CD14-positive monocyte (primary cell): ENCODE results near the gene ZNF341. TPM values are rescaled to one million over a fixed set of nuclear protein-coding genes. Genes with fewer than 3 reads are reported as not detected.
A peak's percentile ranks its signal among the peaks of the same experiment; 100 is the strongest.

ENCODE experiments used
- DNase-seq, 3 donors: peaks; one replicate each; pipeline ENCODE4 v3.0.0-alpha.2; 2011 to 2022
- H2AFZ ChIP-seq: 2 replicates; pipeline ENCODE4 v1.6.0; 2012; ENCODE audit warnings: mild to moderate bottlenecking, low read depth, low read length, inconsistent platforms; ENCODE audit not compliant: insufficient read depth, poor library complexity, severe bottlenecking
- H3K27ac ChIP-seq, 2 donors: 1 replicate in 1 of 2; 2 replicates in 1 of 2; pipeline ENCODE4 v1.5.1; 2012 to 2013; ENCODE audit warnings: low read length in 2 of 2, control low read depth in 1 of 2, inconsistent platforms in 1 of 2, low read depth in 1 of 2, mild to moderate bottlenecking in 1 of 2
- H3K27me3 ChIP-seq, 2 donors: one replicate each; pipeline versions ENCODE4 v1.6.0 to v1.6.1; 2011 to 2013; ENCODE audit warnings: low read length in 2 of 2; ENCODE audit not compliant: control insufficient read depth in 2 of 2, insufficient read depth in 2 of 2
- H3K36me3 ChIP-seq, 2 donors: replicated peaks in 1 of 2; 1 replicate in 1 of 2; 2 replicates in 1 of 2; pipeline versions ENCODE4 v1.5.1 to v1.6.1; 2012 to 2013; ENCODE audit warnings: low read length in 2 of 2, control low read depth in 1 of 2, inconsistent platforms in 1 of 2, mild to moderate bottlenecking in 1 of 2; ENCODE audit not compliant: insufficient read depth in 2 of 2, control insufficient read depth in 1 of 2
- H3K4me1 ChIP-seq, 2 donors: 1 replicate in 1 of 2; 2 replicates in 1 of 2; pipeline versions ENCODE4 v1.5.1 to v1.6.1; 2012 to 2013; ENCODE audit warnings: low read length in 2 of 2, control low read depth in 1 of 2, inconsistent platforms in 1 of 2, mild to moderate bottlenecking in 1 of 2, moderate library complexity in 1 of 2; ENCODE audit not compliant: insufficient read depth in 2 of 2, control insufficient read depth in 1 of 2
- H3K4me2 ChIP-seq: replicated peaks from 2 replicates; pipeline ENCODE3; 2012; ENCODE audit warnings: low read length, moderate library complexity, mild to moderate bottlenecking; ENCODE audit not compliant: poor library complexity, severe bottlenecking; ENCODE audit errors: extremely low read depth
- H3K4me3 ChIP-seq, 3 experiments: fragments of 200-600 bp in 1 of 3; sonication (generic) in 1 of 3; replicated peaks in 1 of 3; 1 replicate in 2 of 3; 2 replicates in 1 of 3; pipeline ENCODE4 v1.5.1; 2011 to 2013; ENCODE audit warnings: low read length in 3 of 3, mild to moderate bottlenecking in 3 of 3, control low read depth in 2 of 3, low read depth in 2 of 3, inconsistent platforms in 1 of 3, moderate library complexity in 1 of 3
- H3K79me2 ChIP-seq: 2 replicates; pipeline ENCODE4 v1.6.0; 2012; ENCODE audit warnings: mild to moderate bottlenecking, control low read depth, inconsistent platforms, low read length, moderate library complexity; ENCODE audit not compliant: insufficient read depth
- H3K9ac ChIP-seq: 2 replicates; pipeline ENCODE4 v1.6.0; 2017; ENCODE audit warnings: low read length, mild to moderate bottlenecking; ENCODE audit not compliant: insufficient read depth, poor library complexity, severe bottlenecking
- H3K9me3 ChIP-seq, 2 donors: replicated peaks in 1 of 2; 1 replicate in 1 of 2; 2 replicates in 1 of 2; pipeline versions ENCODE4 v1.5.1 to v1.6.1; 2012 to 2013; ENCODE audit warnings: low read length in 2 of 2, control low read depth in 1 of 2; ENCODE audit not compliant: control insufficient read depth in 1 of 2, insufficient read depth in 1 of 2
- H4K20me1 ChIP-seq: 2 replicates; pipeline ENCODE4 v1.6.0; 2012; ENCODE audit warnings: mild to moderate bottlenecking, low read length, control low read depth, moderate library complexity; ENCODE audit not compliant: insufficient read depth
- H3K27ac Mint-ChIP-seq, 7 donors: one replicate each; pipeline ENCODE4 v1.8.0; 2020; ENCODE audit warnings: mild to moderate bottlenecking in 7 of 7, mixed read lengths in 7 of 7, moderate library complexity in 6 of 7, inconsistent platforms in 2 of 7
- H3K27me3 Mint-ChIP-seq, 3 donors: one replicate each; pipeline ENCODE4 v1.8.0; 2021 to 2022; ENCODE audit warnings: low read depth in 3 of 3, mild to moderate bottlenecking in 3 of 3, mixed read lengths in 3 of 3, moderate library complexity in 3 of 3, inconsistent platforms in 1 of 3
- H3K36me3 Mint-ChIP-seq, 2 donors: one replicate each; pipeline ENCODE4 v1.8.0; 2020; ENCODE audit warnings: mixed read lengths in 2 of 2, inconsistent platforms in 1 of 2, mild to moderate bottlenecking in 1 of 2
- H3K4me1 Mint-ChIP-seq: one replicate; pipeline ENCODE4 v1.8.0; 2020; ENCODE audit warnings: mild to moderate bottlenecking, mixed read lengths
- H3K4me3 Mint-ChIP-seq, 2 donors: one replicate each; pipeline ENCODE4 v1.8.0; 2020; ENCODE audit warnings: mild to moderate bottlenecking in 2 of 2, mixed read lengths in 2 of 2, moderate library complexity in 1 of 2
- H3K9me3 Mint-ChIP-seq, 7 donors: one replicate each; pipeline ENCODE4 v1.8.0; 2020 to 2022; ENCODE audit warnings: mixed read lengths in 7 of 7, mild to moderate bottlenecking in 6 of 7, moderate library complexity in 6 of 7, inconsistent platforms in 2 of 7
- CTCF ChIP-seq: fragments of 200-600 bp; IDR thresholded peaks from one replicate; pipeline ENCODE4 v1.8.0; 2022; ENCODE audit warnings: antibody characterized with exemption, mild to moderate bottlenecking
- WGBS: methylation state at CpG from one replicate; pipeline ENCODE4 v1.1.5; 2013; ENCODE audit warnings: missing lambda C conversion rate; ENCODE audit not compliant: insufficient coverage; 5-methylcytosine and 5-hydroxymethylcytosine counted together
- intact Hi-C, 2 donors: fragments of 100-400 bp; cut with micrococcal nuclease; formaldehyde crosslinking; loops; one replicate each; pipeline versions ENCODE4 v1.15.0 to v1.15.1; 2023
- polyA plus RNA-seq, 3 donors: library from polyadenylated mRNA; depleted of rRNA in 1 of 3; unstranded in 2 of 3; stranded (reverse) in 1 of 3; fragments of 300-500 nt in 2 of 3; fragments of >200 nt in 1 of 3; fragmentation: Illumina TruSeq in 2 of 3; gene quantifications; 1 replicate in 2 of 3; 2 replicates in 1 of 3; pipeline ENCODE4 v1.2.3, GENCODE V29; 2012 to 2021

ZNF341 gene
- polyA plus RNA-seq, 3 donors: 1.1 to 10.3 (median 2.3) TPM

- peaks cover 0 to 13% of the 10 kb centered on the region in 2 donors for H3K36me3 ChIP-seq
- H3K9me3 ChIP-seq: no peaks in the 10 kb centered on the region
- Mint-ChIP-seq H3K27me3 (peaks cover 0 to 7% (median 7%) of the 10 kb centered on the region in 3 donors), H3K36me3 (peaks cover 13 to 53% of the 10 kb centered on the region in 2 donors), H3K27ac (peak overlapping the region in 2 of 7 donors; percentile 35 to 48), H3K4me3 (no peak overlapping the region), H3K9me3 (no peaks in the 10 kb centered on the region), H3K4me1 (peaks cover 84% of the 10 kb centered on the region)
- H3K79me2 ChIP-seq: peaks cover 100% of the 10 kb centered on the region
- no peaks in the 10 kb centered on the region for H3K27me3 ChIP-seq
- no peak overlapping the region for H3K9ac ChIP-seq
- no peak overlapping the region for H2AFZ ChIP-seq
- H3K4me1 ChIP-seq: peaks cover 41 to 54% of the 10 kb centered on the region in 2 donors
- no peak overlapping the region for H3K4me3 ChIP-seq
- WGBS: 100% methylated on average over 3 of the region's 4 CpGs
- intact Hi-C loops: no loop called here
- peaks cover 100% of the 10 kb centered on the region for H4K20me1 ChIP-seq
- H3K27ac ChIP-seq: peak overlapping the region in 1 of 2 donors; percentile 42
- no peak overlapping the region for H3K4me2 ChIP-seq
- no peak for TF ChIP-seq CTCF
- no peak for DNase-seq
Measured at GRCh38 chr20:33841436-33841799, 109.6 kb downstream of the ZNF341 start.

Other genes with a start within 250 kb of the ZNF341 start
- gene CBFA2T2, start 241.9 kb upstream of the ZNF341 start, polyA plus RNA-seq: 1 to 10 TPM; 1.7 to 9.7 (median 4.9) TPM
- under 1 TPM in 1 of 3 donors, not detected in 2; 0.13 TPM for gene C20orf144, start 69.7 kb upstream of the ZNF341 start, polyA plus RNA-seq
- gene ACTL10, start 65.1 kb upstream of the ZNF341 start, polyA plus RNA-seq: 1 to 10 TPM in 2 of 3 donors, under 1 TPM in 1; 0.31 to 1.2 (median 1.1) TPM
- 10 to 100 TPM in 1 of 3 donors, 1 to 10 TPM in 2; 1.3 to 12.8 (median 1.8) TPM for gene NECAB3, start 57.6 kb upstream of the ZNF341 start, polyA plus RNA-seq
- gene E2F1, start 45.6 kb upstream of the ZNF341 start, polyA plus RNA-seq: 1 to 10 TPM in 1 of 3 donors, under 1 TPM in 1, not detected in 1; 0.17 to 1.1 TPM
- gene PXMP4, start 11.7 kb upstream of the ZNF341 start, polyA plus RNA-seq: 10 to 100 TPM in 1 of 3 donors, 1 to 10 TPM in 2; 4.9 to 11.4 (median 9.0) TPM
- gene CHMP4B, start 79.4 kb downstream of the ZNF341 start, polyA plus RNA-seq: 100 to 1,000 TPM in 1 of 3 donors, 10 to 100 TPM in 1, 1 to 10 TPM in 1; 7.1 to 181 (median 10.0) TPM